Smooth muscle cell (in vitro differentiated cells): ENCODE data around the gene TNPO3. TPM values are rescaled to one million over a fixed set of nuclear protein-coding genes. Genes with fewer than 3 reads are reported as not detected.

Source experiments
- DNase-seq: peaks from one replicate; lab custom pipeline; 2025; ENCODE audit not compliant: unreplicated experiment; lab: John Stamatoyannopoulos, UW
- H2AFZ ChIP-seq: fragments of 200-600 bp; sonication (generic); 2 replicates; pipeline ENCODE4 v1.6.0; 2016; ENCODE audit warnings: antibody characterized with exemption, low read depth, mild to moderate bottlenecking
- H3F3A ChIP-seq: fragments of 200-600 bp; sonication (generic); 2 replicates; pipeline ENCODE4 v1.6.0; 2017; ENCODE audit warnings: antibody characterized with exemption, low read depth
- H3K27ac ChIP-seq: fragments of 200-600 bp; sonication (generic); 2 replicates; pipeline ENCODE4 v1.5.1; 2016; ENCODE audit warnings: low read depth, mild to moderate bottlenecking
- H3K27me3 ChIP-seq: fragments of 200-600 bp; sonication (generic); 2 replicates; pipeline ENCODE4 v1.6.1; 2016; ENCODE audit warnings: low read depth, mild to moderate bottlenecking
- H3K36me3 ChIP-seq: fragments of 200-600 bp; sonication (generic); 2 replicates; pipeline ENCODE4 v1.5.1; 2016; ENCODE audit warnings: low read depth
- H3K4me1 ChIP-seq: fragments of 200-600 bp; sonication (generic); 2 replicates; pipeline ENCODE4 v1.5.1; 2016; ENCODE audit warnings: low read depth
- H3K4me2 ChIP-seq: fragments of 200-600 bp; sonication (generic); 2 replicates; pipeline ENCODE4 v1.6.0; 2016; ENCODE audit warnings: mild to moderate bottlenecking
- H3K4me3 ChIP-seq: fragments of 200-600 bp; sonication (generic); 2 replicates; pipeline ENCODE4 v1.5.1; 2016; ENCODE audit warnings: mild to moderate bottlenecking
- H3K79me2 ChIP-seq: fragments of 200-600 bp; sonication (generic); 2 replicates; pipeline ENCODE4 v1.6.0; 2016; ENCODE audit warnings: low read depth, mild to moderate bottlenecking
- H3K9ac ChIP-seq: fragments of 200-600 bp; sonication (generic); 2 replicates; pipeline ENCODE4 v1.6.0; 2016; ENCODE audit warnings: low read depth
- H3K9me3 ChIP-seq: fragments of 200-600 bp; sonication (generic); replicated peaks from 2 replicates; pipeline ENCODE4 v1.5.1; 2016; ENCODE audit warnings: low read depth
- H4K20me1 ChIP-seq: fragments of 200-600 bp; sonication (generic); 2 replicates; pipeline ENCODE4 v1.6.0; 2016; ENCODE audit warnings: low read depth
- WGBS: methylation state at CpG from one replicate; pipeline ENCODE4 v1.1.7; 2016; ENCODE audit warnings: low lambda C conversion rate; 5-methylcytosine and 5-hydroxymethylcytosine counted together
- polyA plus RNA-seq: library from polyadenylated mRNA; unstranded; fragments of >200 nt; fragmentation: Nextera tagmentation; extraction: Ambion mirVana; gene quantifications from 2 replicates; pipeline ENCODE4 v1.2.1, GENCODE V29; 2016
- total RNA-seq: library from RNA; depleted of rRNA; stranded (reverse); fragments of >200 nt; gene quantifications from 2 replicates; pipeline ENCODE4 v1.2.3, GENCODE V29; 2014
- TF ChIP-seq, protein P1 (sequence below): fragments of 200-600 bp; sonication (generic); IDR thresholded peaks from 2 replicates; pipeline ENCODE4 v1.5.1; 2017; ENCODE audit warnings: borderline replicate concordance, mild to moderate bottlenecking, antibody characterized with exemption; ENCODE audit not compliant: insufficient read depth, poor library complexity, severe bottlenecking

TNPO3 gene
- total and polyA plus RNA-seq, 2 experiments from 2014 or later: 28.4 to 41.3 TPM

GRCh38 chr7:128910569-128910945 lies 144.4 kb downstream of the TNPO3 start, which contains the start of gene KCP:
TSS of gene KCP (minus strand) at chr7:128910709. CDS start at chr7:128910676, 33 bp downstream.
- no peak within 1 kb of the TSS for H3K27ac ChIP-seq
- H3K4me2 ChIP-seq: peak within 1 kb of the TSS; percentile 88

GRCh38 chr7:128909625-128910568 lies 145.0 kb downstream of the TNPO3 start:
- Histone ChIP-seq H3K27me3 (peaks cover 11% of the 10 kb centered on the region), H3K4me2 (peak overlapping the region; percentile 88), H3K27ac (no peak overlapping the region), H3K4me1 (peaks cover 11% of the 10 kb centered on the region), H2AFZ (peak overlapping the region; percentile 94), H3K79me2 (no peaks in the 10 kb centered on the region), H3K9me3 (no peaks in the 10 kb centered on the region), H3K9ac (no peak overlapping the region), H3K36me3 (no peaks in the 10 kb centered on the region), H3F3A (no peaks in the 10 kb centered on the region), H3K4me3 (peak overlapping the region; percentile 62), H4K20me1 (no peaks in the 10 kb centered on the region)
- peak; percentile 75 for DNase-seq
- WGBS: 1% methylated on average over 33 of the region's 42 CpGs
- TF ChIP-seq, protein P1, sequence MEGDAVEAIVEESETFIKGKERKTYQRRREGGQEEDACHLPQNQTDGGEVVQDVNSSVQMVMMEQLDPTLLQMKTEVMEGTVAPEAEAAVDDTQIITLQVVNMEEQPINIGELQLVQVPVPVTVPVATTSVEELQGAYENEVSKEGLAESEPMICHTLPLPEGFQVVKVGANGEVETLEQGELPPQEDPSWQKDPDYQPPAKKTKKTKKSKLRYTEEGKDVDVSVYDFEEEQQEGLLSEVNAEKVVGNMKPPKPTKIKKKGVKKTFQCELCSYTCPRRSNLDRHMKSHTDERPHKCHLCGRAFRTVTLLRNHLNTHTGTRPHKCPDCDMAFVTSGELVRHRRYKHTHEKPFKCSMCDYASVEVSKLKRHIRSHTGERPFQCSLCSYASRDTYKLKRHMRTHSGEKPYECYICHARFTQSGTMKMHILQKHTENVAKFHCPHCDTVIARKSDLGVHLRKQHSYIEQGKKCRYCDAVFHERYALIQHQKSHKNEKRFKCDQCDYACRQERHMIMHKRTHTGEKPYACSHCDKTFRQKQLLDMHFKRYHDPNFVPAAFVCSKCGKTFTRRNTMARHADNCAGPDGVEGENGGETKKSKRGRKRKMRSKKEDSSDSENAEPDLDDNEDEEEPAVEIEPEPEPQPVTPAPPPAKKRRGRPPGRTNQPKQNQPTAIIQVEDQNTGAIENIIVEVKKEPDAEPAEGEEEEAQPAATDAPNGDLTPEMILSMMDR: no peak

More at GRCh38 chr7:128910569-128910945, 144.4 kb downstream of the TNPO3 start, which contains the start of gene KCP:
- Histone ChIP-seq H3K9me3 (no peaks in the 10 kb centered on the region), H3F3A (no peaks in the 10 kb centered on the region), H3K27me3 (peaks cover 18% of the 10 kb centered on the region), H3K79me2 (no peaks in the 10 kb centered on the region), H4K20me1 (no peaks in the 10 kb centered on the region), H3K9ac (no peak within 1 kb of the TSS), H3K36me3 (no peaks in the 10 kb centered on the region), H2AFZ (peak within 1 kb of the TSS; percentile 94), H3K4me3 (peak within 1 kb of the TSS; percentile 62), H3K4me1 (peaks cover 11% of the 10 kb centered on the region)
- no peak for DNase-seq
- WGBS: 17% methylated on average over 26 of the region's 34 CpGs
- TF ChIP-seq, protein P1: no peak

DNA sequence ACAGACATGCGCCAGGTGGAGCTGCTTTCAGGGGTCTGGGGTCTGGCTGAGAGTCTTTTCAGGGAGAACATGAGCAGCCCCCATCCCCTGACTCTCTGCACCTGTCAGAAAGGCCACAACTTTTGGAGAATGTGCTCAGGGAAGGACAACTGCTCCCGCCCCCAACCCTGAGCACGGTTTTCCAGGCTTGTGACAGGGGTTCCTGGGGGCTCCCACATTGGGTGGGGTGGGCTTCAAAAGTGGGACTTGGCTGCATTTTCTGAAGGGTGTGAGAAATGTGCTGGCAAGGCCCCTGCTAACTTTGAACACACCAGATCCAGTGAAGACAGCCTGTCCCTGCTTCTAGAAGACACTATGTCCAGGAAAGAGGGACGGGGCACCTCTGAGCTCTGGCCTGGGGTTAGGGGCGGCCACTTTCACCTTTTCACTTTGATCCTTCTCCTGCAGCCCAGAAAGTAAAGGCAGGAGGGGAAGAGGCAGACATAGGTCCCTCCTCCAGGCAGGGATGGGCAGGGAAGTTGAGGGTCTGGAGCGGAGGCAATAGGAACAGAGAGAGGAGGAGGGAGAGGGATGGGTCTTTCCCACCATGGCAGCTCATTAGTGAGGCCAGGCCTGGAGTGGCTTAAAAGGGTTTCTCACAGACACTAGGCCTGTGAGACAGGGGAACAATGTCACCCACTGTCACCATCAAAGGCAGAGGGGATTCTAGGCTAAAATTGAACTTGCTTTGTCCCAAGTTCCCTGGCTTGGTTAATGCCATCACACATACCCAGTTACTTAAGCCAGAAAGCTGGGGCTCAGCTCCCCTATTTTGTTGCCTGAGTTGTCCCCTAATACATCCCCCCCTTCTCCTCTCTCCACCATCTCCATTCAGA lies 145.9 kb downstream of the TNPO3 start:
- H3K9me3 ChIP-seq: no peaks in the 10 kb centered on the region
- no peaks in the 10 kb centered on the region for H3K79me2 ChIP-seq
- TF ChIP-seq, protein P1: no peak
- no peak for DNase-seq
- H3K4me2 ChIP-seq: peak overlapping the region; percentile 88
- H3K27me3 ChIP-seq: peaks cover 2% of the 10 kb centered on the region
- H3F3A ChIP-seq: no peaks in the 10 kb centered on the region
- peak overlapping the region; percentile 62 for H3K4me3 ChIP-seq
- H3K4me1 ChIP-seq: peaks cover 11% of the 10 kb centered on the region
- no peak overlapping the region for H3K27ac ChIP-seq
- H3K9ac ChIP-seq: no peak overlapping the region
- no peaks in the 10 kb centered on the region for H4K20me1 ChIP-seq
- WGBS: 80% methylated on average over 6 of the region's 6 CpGs
- H3K36me3 ChIP-seq: no peaks in the 10 kb centered on the region
- peak overlapping the region; percentile 94 for H2AFZ ChIP-seq
